Stimulated activated naive CD8-positive, alpha-beta T cell treated with anti-CD3 and anti-CD28 coated beads, Interleukin-15, amount 100 ng/mL, for 72 hours (primary cell): Measurements from ENCODE around the gene DNAH7.
A peak's percentile ranks its signal among the peaks of the same experiment; 100 is the strongest.

Source experiments
- ATAC-seq: fragments of 150-1000 bp; cut with Tn5 transposase; 2 replicates; pipeline ENCODE4 v1.10.0; 2021; ENCODE audit warnings: mild to moderate bottlenecking, moderate library complexity
- DNase-seq, 2 donors: peaks; one replicate each; pipeline ENCODE4 v3.0.0; 2021 to 2022
- H3K27ac Mint-ChIP-seq, 2 donors: one replicate each; pipeline ENCODE4 v1.8.0; 2022; ENCODE audit warnings: mild to moderate bottlenecking in 2 of 2, mixed read lengths in 2 of 2, moderate library complexity in 2 of 2
- H3K27me3 Mint-ChIP-seq: one replicate; pipeline ENCODE4 v1.8.0; 2022; ENCODE audit warnings: mixed read lengths
- H3K4me1 Mint-ChIP-seq: one replicate; pipeline ENCODE4 v1.8.0; 2022; ENCODE audit warnings: mild to moderate bottlenecking, mixed read lengths
- H3K4me3 Mint-ChIP-seq, 2 donors: one replicate each; pipeline ENCODE4 v1.8.0; 2022; ENCODE audit warnings: mild to moderate bottlenecking in 2 of 2, mixed read lengths in 2 of 2, moderate library complexity in 1 of 2
- H3K9me3 Mint-ChIP-seq, 2 donors: one replicate each; pipeline ENCODE4 v1.8.0; 2022; ENCODE audit warnings: mixed read lengths in 2 of 2

The DNAH7 gene

DNA sequence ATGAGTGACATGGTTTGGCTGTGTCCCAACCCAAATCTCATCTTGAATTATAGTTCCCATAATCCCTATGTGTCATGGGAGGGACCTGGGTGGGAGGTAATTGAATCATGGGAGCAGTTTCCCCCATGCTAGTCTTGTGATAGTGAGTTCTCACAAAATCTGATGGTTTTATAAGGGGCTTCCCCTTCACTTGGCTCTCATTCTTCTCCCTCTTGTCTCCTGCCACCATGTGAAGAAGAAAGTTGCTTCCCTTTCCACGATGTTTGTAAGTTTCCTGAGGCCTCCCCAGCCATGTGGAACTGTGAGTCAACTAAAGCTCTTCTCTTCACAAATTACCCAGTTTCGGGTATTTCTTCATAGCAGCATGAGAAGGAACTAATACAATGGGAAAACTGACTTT is 14.0 kb downstream of the DNAH7 start:
- DNase-seq (no peak), ATAC-seq (no peak)
- no peak overlapping the region for H3K4me3 Mint-ChIP-seq
- no peaks in the 10 kb centered on the region for H3K27me3 Mint-ChIP-seq
- no peak overlapping the region for H3K27ac Mint-ChIP-seq
- H3K4me1 Mint-ChIP-seq: no peaks in the 10 kb centered on the region
- no peaks in the 10 kb centered on the region for H3K9me3 Mint-ChIP-seq

GRCh38 chr2:196046123-196046917 is 22.3 kb downstream of the DNAH7 start:
- H3K27ac Mint-ChIP-seq: no peak overlapping the region
- H3K9me3 Mint-ChIP-seq: peaks cover under 1 to 2% of the 10 kb centered on the region in 2 donors
- no peaks in the 10 kb centered on the region for H3K4me1 Mint-ChIP-seq
- DNase-seq: no peak
- H3K4me3 Mint-ChIP-seq: no peak overlapping the region
- peak; percentile 23 for ATAC-seq
- H3K27me3 Mint-ChIP-seq: peaks cover 11% of the 10 kb centered on the region

DNA sequence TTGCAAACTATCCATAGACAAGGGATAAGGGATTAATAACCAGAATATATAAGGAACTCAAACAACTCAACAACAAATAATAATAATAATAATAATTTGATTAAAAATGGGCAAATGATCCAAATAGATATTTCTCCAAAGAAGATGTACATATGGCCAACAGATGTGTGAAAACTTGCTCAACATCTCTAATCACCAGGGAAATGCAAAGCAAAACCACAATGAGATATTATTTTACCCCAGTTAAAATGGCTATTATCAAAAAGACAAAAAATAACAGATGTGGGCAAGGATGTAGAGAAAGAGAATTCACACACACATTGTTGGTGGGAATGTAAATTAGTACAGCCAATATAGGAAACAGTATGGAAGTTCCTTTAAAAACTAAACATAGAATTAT is 26.9 kb downstream of the DNAH7 start:
- H3K27ac Mint-ChIP-seq: no peak overlapping the region
- no peaks in the 10 kb centered on the region for H3K4me1 Mint-ChIP-seq
- H3K9me3 Mint-ChIP-seq: peaks cover 36 to 37% of the 10 kb centered on the region in 2 donors
- no peaks in the 10 kb centered on the region for H3K27me3 Mint-ChIP-seq
- H3K4me3 Mint-ChIP-seq: no peak overlapping the region
- ATAC-seq: no peak
- DNase-seq: no peak

- Mint-ChIP-seq H3K4me3 (no peak overlapping the region), H3K9me3 (peaks cover 37 to 40% of the 10 kb centered on the region in 2 donors)
Measured at GRCh38 chr2:196040218-196040617, 28.4 kb downstream of the DNAH7 start.

DNA sequence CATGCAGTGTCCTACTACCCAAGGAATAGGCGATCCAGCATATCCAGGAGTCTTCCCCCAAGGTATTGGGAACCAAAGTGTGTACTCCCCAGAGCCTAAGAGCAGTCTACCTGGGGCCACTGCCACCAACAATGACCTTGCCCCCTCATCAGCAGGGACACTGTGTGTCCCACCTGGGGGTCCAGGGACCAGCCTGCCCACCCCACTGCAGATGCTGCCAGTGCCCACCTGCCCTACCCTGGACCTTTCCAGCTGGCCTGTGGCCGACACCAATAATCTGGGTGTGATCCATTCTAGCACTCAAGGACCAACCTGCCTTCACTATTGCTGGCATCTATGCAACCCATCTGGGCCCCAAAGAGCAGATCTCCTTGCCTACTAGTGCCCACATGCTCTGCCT is 32.2 kb downstream of the DNAH7 start:
- Mint-ChIP-seq H3K27me3 (no peaks in the 10 kb centered on the region), H3K9me3 (peaks cover 44 to 50% of the 10 kb centered on the region in 2 donors), H3K4me1 (no peaks in the 10 kb centered on the region)

More at GRCh38 chr2:196040218-196040617, 28.4 kb downstream of the DNAH7 start:
- Mint-ChIP-seq H3K27me3 (no peaks in the 10 kb centered on the region), H3K27ac (no peak overlapping the region), H3K4me1 (no peaks in the 10 kb centered on the region)
- no peak for DNase-seq
- ATAC-seq: no peak

GRCh38 chr2:196018037-196018436 is 50.6 kb downstream of the DNAH7 start:
- Mint-ChIP-seq H3K4me1 (no peaks in the 10 kb centered on the region), H3K9me3 (no peaks in the 10 kb centered on the region), H3K27me3 (no peaks in the 10 kb centered on the region), H3K4me3 (no peak overlapping the region), H3K27ac (no peak overlapping the region)
- ATAC-seq: no peak
- DNase-seq: no peak

More for the DNA sequence above, 32.2 kb downstream of the DNAH7 start:
- Mint-ChIP-seq H3K27ac (peak overlapping the region in 1 of 2 donors; percentile 9), H3K4me3 (no peak overlapping the region)
- ATAC-seq (no peak), DNase-seq (no peak)

- ATAC-seq (no peak), DNase-seq (no peak)
- Mint-ChIP-seq H3K4me1 (no peaks in the 10 kb centered on the region), H3K27ac (no peak overlapping the region), H3K9me3 (peaks cover 0 to 5% of the 10 kb centered on the region in 2 donors), H3K4me3 (no peak overlapping the region), H3K27me3 (no peaks in the 10 kb centered on the region)
Measured at GRCh38 chr2:196012314-196012713, 56.3 kb downstream of the DNAH7 start.

DNA sequence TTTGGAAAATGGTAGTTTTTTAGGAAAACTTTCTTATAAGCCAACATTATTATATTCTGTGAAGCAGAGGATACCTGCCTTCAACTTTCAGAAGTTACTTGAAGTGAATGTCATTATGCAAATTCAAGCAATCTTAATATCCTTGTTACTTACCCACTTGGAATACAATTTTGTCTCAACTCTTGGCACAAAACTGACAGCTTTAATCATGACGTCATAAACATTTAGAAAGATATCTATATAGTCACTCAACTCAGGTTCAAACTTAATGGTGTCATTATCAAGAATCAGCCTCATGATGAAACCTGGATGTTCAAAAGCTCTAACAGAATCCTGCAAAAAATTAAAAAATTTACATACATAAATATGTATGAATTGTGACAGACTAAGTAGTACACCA is 68.1 kb downstream of the DNAH7 start:
- peaks cover 10 to 11% of the 10 kb centered on the region in 2 donors for H3K9me3 Mint-ChIP-seq

GRCh38 chr2:195998070-195998469 is 70.6 kb downstream of the DNAH7 start:
- DNase-seq (no peak), ATAC-seq (no peak)
- no peak overlapping the region for H3K27ac Mint-ChIP-seq
- H3K4me1 Mint-ChIP-seq: peaks cover 13% of the 10 kb centered on the region
- no peaks in the 10 kb centered on the region for H3K9me3 Mint-ChIP-seq
- no peaks in the 10 kb centered on the region for H3K27me3 Mint-ChIP-seq
- H3K4me3 Mint-ChIP-seq: no peak overlapping the region

More for the DNA sequence above, 68.1 kb downstream of the DNAH7 start:
- no peaks in the 10 kb centered on the region for H3K27me3 Mint-ChIP-seq
- no peak for DNase-seq
- no peak overlapping the region for H3K4me3 Mint-ChIP-seq
- peaks cover 8% of the 10 kb centered on the region for H3K4me1 Mint-ChIP-seq
- no peak for ATAC-seq
- H3K27ac Mint-ChIP-seq: no peak overlapping the region

- Mint-ChIP-seq H3K4me1 (peaks cover 13% of the 10 kb centered on the region), H3K4me3 (no peak overlapping the region), H3K27ac (peak overlapping the region; percentile 24 to 30), H3K27me3 (no peaks in the 10 kb centered on the region), H3K9me3 (no peaks in the 10 kb centered on the region)
- DNase-seq (no peak), ATAC-seq (peak; percentile 53)
Measured at GRCh38 chr2:195995499-195995898, 73.1 kb downstream of the DNAH7 start.

DNA sequence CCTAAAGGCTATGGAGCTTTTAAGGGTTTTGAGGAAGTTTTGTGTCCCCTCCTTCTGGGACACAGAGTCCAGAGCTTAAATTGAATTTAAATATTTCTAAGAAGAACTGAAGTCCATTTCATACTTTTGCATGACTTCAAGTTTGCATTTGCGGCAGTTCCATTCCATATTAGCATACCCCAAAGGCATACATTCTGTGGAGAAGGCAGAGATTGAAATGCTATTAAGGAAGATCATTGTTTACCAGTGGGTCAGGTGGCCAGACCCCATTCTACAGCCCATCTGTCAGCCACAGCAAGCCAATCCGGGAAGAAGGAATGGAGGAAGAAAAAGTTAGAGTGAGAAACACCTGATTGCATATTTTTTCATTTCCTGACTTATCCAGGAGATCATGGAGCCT is 75.0 kb downstream of the DNAH7 start:
- Mint-ChIP-seq H3K4me1 (peaks cover 13% of the 10 kb centered on the region), H3K9me3 (no peaks in the 10 kb centered on the region), H3K27ac (no peak overlapping the region), H3K4me3 (no peak overlapping the region), H3K27me3 (no peaks in the 10 kb centered on the region)
- ATAC-seq: no peak
- DNase-seq: no peak

DNA sequence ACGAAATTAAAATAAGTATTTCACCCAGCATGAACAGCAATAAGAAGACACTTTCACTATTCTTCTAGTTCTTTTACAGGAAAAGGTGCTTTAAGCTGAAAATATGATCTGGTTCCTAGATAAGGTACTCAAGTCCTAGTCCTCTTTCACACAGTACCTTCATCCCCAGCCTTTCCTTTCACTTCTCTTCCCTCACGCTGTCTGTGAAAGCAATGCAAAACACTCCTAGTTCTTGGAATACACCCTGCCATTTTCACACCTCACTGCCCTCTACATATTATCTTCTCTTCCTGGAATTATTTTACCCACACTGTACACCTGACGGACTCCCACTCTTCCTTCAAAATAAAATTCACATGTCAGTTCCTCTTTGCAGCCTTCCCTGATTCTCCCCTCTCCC is 82.9 kb downstream of the DNAH7 start:
- no peaks in the 10 kb centered on the region for H3K27me3 Mint-ChIP-seq
- no peaks in the 10 kb centered on the region for H3K9me3 Mint-ChIP-seq
- H3K27ac Mint-ChIP-seq: no peak overlapping the region
- H3K4me3 Mint-ChIP-seq: no peak overlapping the region
- DNase-seq: no peak
- ATAC-seq: no peak
- no peaks in the 10 kb centered on the region for H3K4me1 Mint-ChIP-seq

DNA sequence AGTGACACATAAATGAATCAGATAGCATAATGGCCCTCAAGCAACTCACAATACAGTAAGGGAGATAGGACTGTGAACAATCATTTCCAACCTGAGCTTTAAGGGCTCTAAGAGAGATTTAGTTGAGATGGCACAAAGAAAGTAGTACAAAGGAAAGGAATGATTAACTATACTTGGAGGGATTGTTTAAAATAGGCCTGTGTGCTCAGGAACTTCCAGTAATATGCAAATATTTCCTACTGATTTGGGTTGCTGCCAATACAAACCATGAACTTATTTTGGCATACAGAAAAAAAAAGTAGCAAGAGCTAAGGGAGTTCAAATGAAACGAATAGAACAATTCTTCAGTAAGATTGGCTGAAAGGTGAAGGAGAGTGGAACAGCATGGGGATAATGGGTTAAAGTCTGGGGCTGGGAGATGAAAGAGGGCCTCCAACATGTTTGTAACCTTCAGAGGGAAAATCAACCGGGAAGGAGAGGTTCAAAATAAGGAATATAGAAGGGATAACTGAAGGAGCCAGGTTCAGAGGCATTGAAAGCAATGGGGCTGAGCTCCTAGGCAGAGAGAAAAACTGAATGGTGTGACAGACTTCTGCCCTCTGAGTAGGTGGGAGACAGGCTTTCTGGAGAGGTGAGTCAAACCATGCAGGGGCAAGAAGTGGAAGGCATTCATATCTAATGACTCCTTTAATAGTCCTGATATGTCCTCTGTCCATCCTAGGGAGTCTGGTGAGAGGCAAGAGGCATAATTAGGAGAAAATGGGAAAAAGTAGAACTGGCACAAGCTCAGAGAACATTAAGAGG is 83.5 kb downstream of the DNAH7 start:
- peaks cover 0 to 4% of the 10 kb centered on the region in 2 donors for H3K9me3 Mint-ChIP-seq
- H3K27me3 Mint-ChIP-seq: no peaks in the 10 kb centered on the region
- ATAC-seq (no peak), DNase-seq (no peak)
- H3K4me3 Mint-ChIP-seq: no peak overlapping the region
- no peaks in the 10 kb centered on the region for H3K4me1 Mint-ChIP-seq
- H3K27ac Mint-ChIP-seq: no peak overlapping the region

DNA sequence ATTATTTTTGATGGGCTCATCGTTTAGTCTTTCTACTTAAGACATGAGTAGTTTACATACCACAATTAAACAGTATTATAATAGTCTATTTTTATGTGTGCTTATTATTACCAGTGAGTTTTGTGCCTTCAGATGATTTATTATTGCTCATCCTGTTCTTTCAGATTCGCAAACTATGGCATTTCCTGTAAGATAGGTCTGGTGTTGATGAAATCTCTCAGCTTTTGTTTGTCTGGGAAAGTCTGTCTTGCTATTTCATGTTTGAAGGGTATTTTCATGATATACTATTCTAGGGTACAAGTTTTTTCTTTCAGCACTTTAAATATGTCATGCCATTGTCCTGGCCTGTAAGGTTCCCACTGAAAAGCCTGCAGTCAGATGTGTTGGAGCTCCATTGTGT is 101.3 kb downstream of the DNAH7 start:
- Mint-ChIP-seq H3K9me3 (peaks cover 0 to 7% of the 10 kb centered on the region in 2 donors), H3K4me1 (no peaks in the 10 kb centered on the region), H3K27ac (no peak overlapping the region), H3K27me3 (no peaks in the 10 kb centered on the region), H3K4me3 (no peak overlapping the region)
- ATAC-seq (no peak), DNase-seq (no peak)

DNA sequence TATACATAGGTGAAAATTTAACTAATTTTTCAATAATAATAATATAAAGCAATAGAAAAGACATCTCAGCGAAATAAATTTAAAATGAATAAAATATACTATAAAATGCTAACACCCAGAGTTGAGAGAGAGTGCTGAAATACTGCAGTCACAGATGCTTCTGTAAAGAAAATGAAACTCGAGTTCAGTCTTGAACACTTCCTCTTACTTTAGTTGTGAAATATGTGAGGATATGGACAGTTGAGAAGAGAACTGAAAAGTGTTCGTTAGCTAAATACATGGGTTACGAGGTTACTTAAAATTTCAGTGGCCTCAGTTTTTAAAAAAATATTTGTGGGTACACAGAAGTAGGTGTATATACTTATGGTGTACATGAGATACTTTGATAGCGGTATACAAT is 106.8 kb downstream of the DNAH7 start:
- no peaks in the 10 kb centered on the region for H3K4me1 Mint-ChIP-seq
- ATAC-seq (no peak), DNase-seq (no peak)
- no peak overlapping the region for H3K27ac Mint-ChIP-seq
- H3K27me3 Mint-ChIP-seq: no peaks in the 10 kb centered on the region
- peaks cover 0 to 7% of the 10 kb centered on the region in 2 donors for H3K9me3 Mint-ChIP-seq
- no peak overlapping the region for H3K4me3 Mint-ChIP-seq

GRCh38 chr2:195959341-195959740 is 109.3 kb downstream of the DNAH7 start:
- no peak for DNase-seq
- H3K4me1 Mint-ChIP-seq: no peaks in the 10 kb centered on the region
- H3K27me3 Mint-ChIP-seq: no peaks in the 10 kb centered on the region
- H3K4me3 Mint-ChIP-seq: no peak overlapping the region
- H3K9me3 Mint-ChIP-seq: peaks cover 0 to 7% of the 10 kb centered on the region in 2 donors
- no peak for ATAC-seq
- no peak overlapping the region for H3K27ac Mint-ChIP-seq
